HEK293T (cell line): ENCODE data around the gene DSN1.

ENCODE experiments used
- ARNT ChIP-seq: fragments of 450-650 bp; IDR thresholded peaks from 2 replicates; pipeline ENCODE4 v1.6.1; 2017; ENCODE audit warnings: mild to moderate bottlenecking
- BHLHE40 ChIP-seq: fragments of 450-650 bp; IDR thresholded peaks from 2 replicates; pipeline ENCODE4 v1.6.1; 2016; ENCODE audit warnings: mild to moderate bottlenecking, moderate library complexity, borderline replicate concordance
- CTBP1 ChIP-seq: fragments of 450-650 bp; IDR thresholded peaks from 2 replicates; pipeline ENCODE4 v1.6.1; 2016; ENCODE audit warnings: borderline replicate concordance
- FOXA1 ChIP-seq: fragments of 450-650 bp; IDR thresholded peaks from 2 replicates; pipeline ENCODE4 v1.6.1; 2016; ENCODE audit warnings: mild to moderate bottlenecking
- FOXK2 ChIP-seq: fragments of 450-650 bp; IDR thresholded peaks from 2 replicates; pipeline ENCODE4 v1.6.1; 2016; ENCODE audit warnings: mild to moderate bottlenecking
- FOXM1 ChIP-seq: fragments of 450-650 bp; IDR thresholded peaks from 2 replicates; pipeline ENCODE4 v1.6.1; 2017; ENCODE audit warnings: mild to moderate bottlenecking, borderline replicate concordance
- LEF1 ChIP-seq: fragments of 450-650 bp; IDR thresholded peaks from 2 replicates; pipeline ENCODE4 v1.6.1; 2017; ENCODE audit warnings: mild to moderate bottlenecking, borderline replicate concordance
- PKNOX1 ChIP-seq: fragments of 450-650 bp; IDR thresholded peaks from 2 replicates; pipeline ENCODE4 v1.6.1; 2016
- SP1 ChIP-seq: fragments of 450-650 bp; IDR thresholded peaks from 2 replicates; pipeline ENCODE4 v1.6.1; 2017
- SUZ12 ChIP-seq: fragments of 450-650 bp; IDR thresholded peaks from 2 replicates; pipeline ENCODE4 v1.6.1; 2016; ENCODE audit warnings: mild to moderate bottlenecking

- TF ChIP-seq FOXM1: no peak
- TF ChIP-seq LEF1: no peak
- TF ChIP-seq CTBP1: no peak
- no peak for TF ChIP-seq SP1
- TF ChIP-seq FOXK2: no peak
- no peak for TF ChIP-seq BHLHE40
- TF ChIP-seq PKNOX1: no peak
- no peak for TF ChIP-seq FOXA1
- no peak for TF ChIP-seq SUZ12
- TF ChIP-seq ARNT: no peak
These were observed 47.4 kb upstream of the DSN1 start for GRCh38 chr20:36820928-36821327.
